GM12878 (cell line): ENCODE measurements around the gene UST. TPM values are rescaled to one million over a fixed set of nuclear protein-coding genes. Genes with fewer than 3 reads are reported as not detected.

ENCODE experiments used
- ATAC-seq: fragments of 200-7000 bp; cut with Tn5 transposase; 3 replicates; pipeline ENCODE4 v1.9.1; 2020; ENCODE audit warnings: mild to moderate bottlenecking, moderate library complexity
- BruUV-seq: library from RNA; stranded (reverse); fragments of 400-500 nt; replicated peaks from 2 replicates; lab custom pipeline; 2021; lab: Mats Ljungman, UMichigan
- CTCF ChIA-PET: fragments of 300-600 bp; sonication (Branson Sonifier 250); formaldehyde crosslinking; extraction: SDS; loops from one replicate; lab custom pipeline; 2021; ENCODE audit warnings: inconsistent platforms; lab: Yijun Ruan, JAX
- POLR2A ChIA-PET: fragments of 350-600 bp; formaldehyde crosslinking; extraction: SDS; loops from one replicate; lab custom pipeline; 2021; ENCODE audit warnings: inconsistent platforms; lab: Charles Lee
- RAD21 ChIA-PET: fragments of 300-600 bp; sonication (Branson Sonifier 250); formaldehyde crosslinking; loops from one replicate; lab custom pipeline; 2023; ENCODE audit warnings: antibody characterized with exemption; ENCODE audit not compliant: unreplicated experiment; lab: Charles Lee
- SMC1A ChIA-PET: fragments of 300-600 bp; sonication (Branson Sonifier 250); formaldehyde crosslinking; loops from one replicate; lab custom pipeline; 2023; ENCODE audit not compliant: unreplicated experiment, uncharacterized antibody; lab: Charles Lee
- DNase-seq: peaks from one replicate; pipeline ENCODE4 v3.0.0-alpha.2; 2011; ENCODE audit warnings: low read depth, low spot score
- FAIRE-seq: peaks from 3 replicates; lab custom pipeline; 2011; peaks lifted over from hg19 to GRCh38; lab: Jason Lieb, UNC
- H2AFZ ChIP-seq: 2 replicates; pipeline ENCODE4 v1.6.0; 2011; ENCODE audit warnings: low read depth, low read length, control low read depth; ENCODE audit not compliant: control insufficient read depth
- H3K27ac ChIP-seq: 2 replicates; pipeline ENCODE4 v1.5.1; 2011; ENCODE audit warnings: control low read depth; ENCODE audit not compliant: control insufficient read depth, insufficient read depth
- H3K27me3 ChIP-seq, 2 experiments: replicated peaks in 1 of 2; 2 replicates each; pipeline versions ENCODE4 v1.6.0 to v1.6.1; 2011; ENCODE audit warnings: low read length in 1 of 2; ENCODE audit not compliant: control insufficient read depth in 2 of 2, insufficient read depth in 2 of 2
- H3K36me3 ChIP-seq, 2 experiments: 2 replicates each; pipeline ENCODE4 v1.5.1; 2011; ENCODE audit warnings: low read length in 1 of 2; ENCODE audit not compliant: control insufficient read depth in 2 of 2, insufficient read depth in 2 of 2
- H3K4me1 ChIP-seq: 2 replicates; pipeline ENCODE4 v1.6.1; 2011; ENCODE audit warnings: mild to moderate bottlenecking, low read length, moderate library complexity, mixed read lengths; ENCODE audit not compliant: control insufficient read depth, insufficient read depth
- H3K4me2 ChIP-seq: 2 replicates; pipeline ENCODE4 v1.6.0; 2011; ENCODE audit warnings: control low read depth; ENCODE audit not compliant: control insufficient read depth, insufficient read depth
- H3K4me3 ChIP-seq: fragments of 200-600 bp; sonication (generic); 2 replicates; pipeline ENCODE4 v1.5.1; 2016
- H3K79me2 ChIP-seq: 2 replicates; pipeline ENCODE4 v1.6.0; 2011; ENCODE audit warnings: low read length; ENCODE audit not compliant: control insufficient read depth, insufficient read depth
- H3K9ac ChIP-seq: 2 replicates; pipeline ENCODE4 v1.8.0; 2011; ENCODE audit warnings: low read length, control low read depth, mixed read lengths; ENCODE audit not compliant: control insufficient read depth, insufficient read depth
- H3K9me3 ChIP-seq: replicated peaks from 3 replicates; pipeline ENCODE4 v1.5.1; 2011; ENCODE audit warnings: mild to moderate bottlenecking, low read length; ENCODE audit not compliant: control insufficient read depth, insufficient read depth
- H4K20me1 ChIP-seq: 2 replicates; pipeline ENCODE4 v1.6.0; 2011; ENCODE audit not compliant: control insufficient read depth, insufficient read depth
- NFXL1 ChIP-seq: fragments of 450-650 bp; IDR thresholded peaks from 2 replicates; pipeline ENCODE4 v1.6.1; 2017; ENCODE audit warnings: antibody characterized with exemption, mild to moderate bottlenecking, borderline replicate concordance
- NFYA ChIP-seq: IDR thresholded peaks from 2 replicates; pipeline ENCODE4 v1.6.1; 2011; ENCODE audit warnings: low read depth, mild to moderate bottlenecking, low read length, improper control_type of control experiment, borderline replicate concordance
- SMARCA5 ChIP-seq: fragments of 450-650 bp; IDR thresholded peaks from 2 replicates; pipeline ENCODE4 v1.6.1; 2017; ENCODE audit warnings: mild to moderate bottlenecking
- ZBTB11 ChIP-seq: fragments of 450-650 bp; formaldehyde crosslinking; IDR thresholded peaks from 2 replicates; pipeline ENCODE4 v1.5.0; 2022; ENCODE audit warnings: mild to moderate bottlenecking, missing genetic modification characterization
- WGBS: methylation state at CpG from one replicate; pipeline ENCODE4 v1.1.6; 2016; ENCODE audit warnings: low lambda C conversion rate; ENCODE audit not compliant: insufficient replicate concordance, insufficient coverage; ENCODE audit errors: missing lambda C conversion rate; 5-methylcytosine and 5-hydroxymethylcytosine counted together
- in situ Hi-C: fragments of 300-500 bp; cut with MboI; formaldehyde crosslinking; loops from 9 replicates; pipeline ENCODE4 v1.14.3; 2018; ENCODE audit warnings: mixed read lengths
- intact Hi-C: fragments of 100-400 bp; cut with micrococcal nuclease; formaldehyde crosslinking; loops from one replicate; pipeline ENCODE4 v1.14.2; 2022; ENCODE audit not compliant: unreplicated experiment
- polyA plus RNA-seq, 11 experiments: library from polyadenylated mRNA; depleted of rRNA in 4 of 11; unstranded in 6 of 11; stranded (reverse) in 5 of 11; fragments of >200 nt; fragmentation: Nextera tagmentation in 4 of 11; fragmentation: Illumina TruSeq in 1 of 11; extraction: Ambion mirVana in 4 of 11; extraction: Trizol in 1 of 11; gene quantifications; 1 replicate in 1 of 11; 2 replicates in 10 of 11; pipeline versions ENCODE4 v1.2.1 to v1.2.3, GENCODE V29; 2011 to 2016; ENCODE audit warnings: inconsistent platforms in 2 of 11, missing spikeins in 2 of 11, low read depth in 1 of 11
- total RNA-seq, 4 experiments: library from RNA; depleted of rRNA in 3 of 4; stranded (reverse); fragments of >200 nt in 3 of 4; fragmentation: Illumina TruSeq in 1 of 4; extraction: Trizol in 1 of 4; gene quantifications; 2 replicates each; pipeline versions ENCODE4 v1.2.1 to v1.2.3, GENCODE V29; 2013 to 2021

The UST gene
- total and polyA plus RNA-seq, 10 of the 15 experiments (the other 5 are each of a cell fraction or from before 2014, with no cell fraction given), result 0.74 to 43.3 (median 2.2) TPM

- FAIRE-seq (no peak), ATAC-seq (no peak), DNase-seq (no peak)
- 92% methylated on average over 1 of the region's 1 CpG for WGBS
- in situ Hi-C loops, result no loop called here
- ChIA-PET RAD21 (interaction anchor here (1.0 to 16.8 kb wide), 4 partner anchors 8 to 24 kb away, joined by 4 to 521 read pairs (median 196); no protein-coding TSS in a partner anchor), CTCF (interaction anchor here (5.0 to 10.5 kb wide), 3 partner anchors 8 to 25 kb away, joined by 77 to 174 read pairs (median 156); no protein-coding TSS in a partner anchor), POLR2A (interaction anchor here (5.3 to 14.3 kb wide), 3 partner anchors 8 to 26 kb away, joined by 113 to 298 read pairs (median 222); no protein-coding TSS in a partner anchor)
- Histone ChIP-seq H2AFZ (no peak overlapping the region), H3K27ac (no peak overlapping the region), H3K9ac (no peak overlapping the region)
- no peak for TF ChIP-seq SMARCA5
- TF ChIP-seq NFXL1, result no peak
- no peak for TF ChIP-seq ZBTB11
- TF ChIP-seq NFYA, result no peak
- TF ChIP-seq, all 136 proteins: peak for 0
- no TSS peak for BruUV-seq
- Histone ChIP-seq H3K4me3 (no peak overlapping the region), H3K79me2 (no peaks in the 10 kb centered on the region), H3K4me1 (peaks cover 44% of the 10 kb centered on the region), H4K20me1 (no peaks in the 10 kb centered on the region), H3K36me3 (no peaks in the 10 kb centered on the region), H3K9me3 (no peaks in the 10 kb centered on the region; the same call in 2 of the 3 replicates), H3K4me2 (no peak overlapping the region), H3K27me3 (no peaks in the 10 kb centered on the region)
- intact Hi-C loops, result no loop called here
- SMC1A ChIA-PET, result interaction anchor here (0.9 to 17.7 kb wide), 5 partner anchors 7 to 374 kb away, joined by 3 to 1060 read pairs (median 4); no protein-coding TSS in a partner anchor
Measured at GRCh38 chr6:149057464-149057840, 310.6 kb downstream of the UST start.
